Measurements from ENCODE around the gene DPP9.

Gene DPP9

DNA sequence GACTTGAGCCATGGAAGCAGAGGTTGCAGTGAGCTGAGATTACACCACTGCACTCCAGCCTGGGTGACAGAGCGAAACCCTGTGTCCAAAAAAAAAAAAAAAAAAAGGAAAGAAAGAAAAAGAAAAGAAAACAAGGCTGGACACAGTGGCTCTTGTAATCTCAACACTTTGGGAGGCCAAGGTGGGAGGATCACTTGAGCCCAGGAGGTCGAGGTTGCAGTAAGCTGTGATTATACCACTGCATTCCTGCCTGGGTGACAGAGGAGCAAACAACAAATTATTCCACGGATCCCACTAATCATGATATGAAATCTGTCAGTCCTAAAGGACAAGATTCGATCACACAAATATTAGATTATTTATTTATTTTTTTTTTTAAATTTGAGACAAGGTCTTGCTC is 50.4 kb downstream of the DPP9 start:
- TF ChIP-seq EZH2phosphoT487 (IDR thresholded peaks at IDR 0.05; ENCODE audit: borderline replicate concordance, low read length), result no peak
- TF ChIP-seq, protein P1, sequence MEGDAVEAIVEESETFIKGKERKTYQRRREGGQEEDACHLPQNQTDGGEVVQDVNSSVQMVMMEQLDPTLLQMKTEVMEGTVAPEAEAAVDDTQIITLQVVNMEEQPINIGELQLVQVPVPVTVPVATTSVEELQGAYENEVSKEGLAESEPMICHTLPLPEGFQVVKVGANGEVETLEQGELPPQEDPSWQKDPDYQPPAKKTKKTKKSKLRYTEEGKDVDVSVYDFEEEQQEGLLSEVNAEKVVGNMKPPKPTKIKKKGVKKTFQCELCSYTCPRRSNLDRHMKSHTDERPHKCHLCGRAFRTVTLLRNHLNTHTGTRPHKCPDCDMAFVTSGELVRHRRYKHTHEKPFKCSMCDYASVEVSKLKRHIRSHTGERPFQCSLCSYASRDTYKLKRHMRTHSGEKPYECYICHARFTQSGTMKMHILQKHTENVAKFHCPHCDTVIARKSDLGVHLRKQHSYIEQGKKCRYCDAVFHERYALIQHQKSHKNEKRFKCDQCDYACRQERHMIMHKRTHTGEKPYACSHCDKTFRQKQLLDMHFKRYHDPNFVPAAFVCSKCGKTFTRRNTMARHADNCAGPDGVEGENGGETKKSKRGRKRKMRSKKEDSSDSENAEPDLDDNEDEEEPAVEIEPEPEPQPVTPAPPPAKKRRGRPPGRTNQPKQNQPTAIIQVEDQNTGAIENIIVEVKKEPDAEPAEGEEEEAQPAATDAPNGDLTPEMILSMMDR (IDR thresholded peaks at IDR 0.05; ENCODE audit: low read depth, low read length, poor library complexity, severe bottlenecking), result no peak
- Histone ChIP-seq H3K36me3 (ENCODE audit: control insufficient read depth, low read length) (peaks cover 14% of the 10 kb centered on the region), H3K27me3 (ENCODE audit: control insufficient read depth, low read length) (no peaks in the 10 kb centered on the region), H3K4me3 (ENCODE audit: low read length) (no peak overlapping the region), H3K9me2 (replicated peaks; ENCODE audit: control insufficient read depth, low read length) (no peaks in the 10 kb centered on the region), H3K4me1 (ENCODE audit: control insufficient read depth, low read length) (peaks cover 13% of the 10 kb centered on the region), H3K79me2 (ENCODE audit: control insufficient read depth, low read length) (peaks cover 18% of the 10 kb centered on the region), H3K9me3 (ENCODE audit: control insufficient read depth, insufficient read depth, low read length) (no peaks in the 10 kb centered on the region), H3K4me2 (ENCODE audit: low read length) (no peak overlapping the region), H4K20me1 (ENCODE audit: control insufficient read depth, insufficient read depth, low read depth, low read length) (no peaks in the 10 kb centered on the region), H3F3A (ENCODE audit: control insufficient read depth, insufficient read depth) (peaks cover 14% of the 10 kb centered on the region), H3K27ac (ENCODE audit: low read depth, low read length) (no peak overlapping the region)

DNA sequence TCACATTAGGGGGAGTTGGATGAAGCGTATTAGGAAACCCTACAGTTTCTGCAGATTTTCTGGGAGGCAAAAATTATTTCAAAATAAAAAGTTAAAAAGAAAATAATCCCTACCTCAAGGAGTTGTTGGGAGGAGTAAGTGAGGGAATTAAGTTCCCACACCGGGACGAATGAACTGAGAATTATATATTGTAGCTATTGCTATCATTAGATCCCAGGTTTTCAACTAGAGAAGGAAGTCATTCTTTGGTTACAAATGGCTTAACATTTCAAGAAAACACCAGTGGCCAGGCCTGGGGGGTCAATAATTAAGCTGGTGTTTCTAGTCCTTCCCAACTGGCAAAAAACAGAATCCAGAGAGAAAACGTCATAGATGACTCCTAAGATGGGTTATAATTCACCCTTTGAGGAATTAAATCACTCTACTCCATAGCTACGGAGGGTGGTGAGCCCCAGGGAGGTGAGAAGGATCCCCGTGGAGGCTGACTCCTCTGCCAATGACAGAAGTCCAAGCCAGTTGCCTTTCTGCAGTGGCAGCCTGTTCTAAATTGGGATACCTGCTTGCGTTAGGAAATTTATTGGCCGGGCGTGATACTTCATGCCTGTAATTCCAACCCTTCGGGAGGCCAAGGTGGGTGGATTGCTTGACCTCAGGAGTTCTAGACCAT is 52.3 kb downstream of the DPP9 start:
- H3K27me3 ChIP-seq (ENCODE audit: control insufficient read depth, low read length), result no peaks in the 10 kb centered on the region
- TF ChIP-seq, protein P1 (IDR thresholded peaks at IDR 0.05; ENCODE audit: low read depth, low read length, poor library complexity, severe bottlenecking), result no peak
- no peak for TF ChIP-seq EZH2phosphoT487 (IDR thresholded peaks at IDR 0.05; ENCODE audit: borderline replicate concordance, low read length)
- peaks cover 20% of the 10 kb centered on the region for H3K36me3 ChIP-seq (ENCODE audit: control insufficient read depth, low read length)
- H3K27ac ChIP-seq (ENCODE audit: low read depth, low read length), result no peak overlapping the region
- no peaks in the 10 kb centered on the region for H3K9me2 ChIP-seq (replicated peaks; ENCODE audit: control insufficient read depth, low read length)
- H3K4me3 ChIP-seq (ENCODE audit: low read length), result no peak overlapping the region
- H3K4me1 ChIP-seq (ENCODE audit: control insufficient read depth, low read length), result peaks cover 13% of the 10 kb centered on the region
- peaks cover 14% of the 10 kb centered on the region for H3F3A ChIP-seq (ENCODE audit: control insufficient read depth, insufficient read depth)
- H4K20me1 ChIP-seq (ENCODE audit: control insufficient read depth, insufficient read depth, low read depth, low read length), result no peaks in the 10 kb centered on the region
- no peak overlapping the region for H3K4me2 ChIP-seq (ENCODE audit: low read length)
- H3K79me2 ChIP-seq (ENCODE audit: control insufficient read depth, low read length), result peaks cover 24% of the 10 kb centered on the region
- H3K9me3 ChIP-seq (ENCODE audit: control insufficient read depth, insufficient read depth, low read length), result no peaks in the 10 kb centered on the region

DNA sequence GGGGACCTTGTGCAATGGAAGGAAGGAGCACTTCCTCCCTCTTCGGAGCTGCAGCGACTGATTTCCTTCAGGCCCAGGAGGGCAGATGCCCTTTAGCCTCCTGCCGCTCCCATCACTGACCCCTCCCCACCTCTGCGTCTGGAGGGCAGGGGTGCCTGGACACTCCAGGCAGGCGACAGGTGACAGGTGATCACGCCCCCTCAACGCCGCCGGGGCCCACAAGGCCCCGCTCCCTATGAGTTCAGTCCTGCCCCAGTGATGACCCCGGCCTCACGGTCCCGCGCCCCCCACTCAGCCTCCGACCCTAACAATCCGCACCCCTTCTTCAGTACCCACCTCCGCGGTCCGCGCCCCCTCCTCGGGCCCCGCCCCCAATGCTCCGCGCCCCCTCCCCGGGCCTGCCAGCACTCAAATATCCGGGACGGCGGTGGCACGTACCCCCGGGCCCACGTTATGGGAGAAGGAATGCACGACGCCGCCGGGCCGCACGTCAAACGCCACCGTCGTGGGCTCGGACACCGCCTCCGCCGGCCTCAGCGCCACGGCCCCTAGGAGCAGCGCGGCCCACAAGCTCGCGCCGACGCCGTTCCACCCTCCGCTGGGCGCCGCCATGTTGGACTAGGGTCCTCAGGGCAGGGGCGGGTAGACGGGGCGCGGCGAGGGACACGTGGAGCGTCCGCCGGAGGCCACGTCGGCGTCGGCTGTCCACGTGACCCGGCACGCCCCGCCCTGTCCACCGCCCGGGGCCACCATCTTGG is 53.7 kb downstream of the DPP9 start, which contains the start of gene MYDGF:
MYDGF (minus strand) TSS at position 620 of the 758 bp plus-strand sequence; CDS start at position 612, 8 bp downstream.
- TF ChIP-seq, protein P1 (IDR thresholded peaks at IDR 0.05; ENCODE audit: low read depth, low read length, poor library complexity, severe bottlenecking), result no peak
- TF ChIP-seq EZH2phosphoT487 (IDR thresholded peaks at IDR 0.05; ENCODE audit: borderline replicate concordance, low read length), result no peak
- Histone ChIP-seq H3K4me3 (ENCODE audit: low read length) (peak within 1 kb of the TSS; percentile 91), H3K79me2 (ENCODE audit: control insufficient read depth, low read length) (peaks cover 24% of the 10 kb centered on the region), H3K36me3 (ENCODE audit: control insufficient read depth, low read length) (peaks cover 29% of the 10 kb centered on the region), H4K20me1 (ENCODE audit: control insufficient read depth, insufficient read depth, low read depth, low read length) (no peaks in the 10 kb centered on the region), H3K9me2 (replicated peaks; ENCODE audit: control insufficient read depth, low read length) (no peaks in the 10 kb centered on the region), H3F3A (ENCODE audit: control insufficient read depth, insufficient read depth) (peaks cover 14% of the 10 kb centered on the region), H3K27me3 (ENCODE audit: control insufficient read depth, low read length) (no peaks in the 10 kb centered on the region), H3K4me2 (ENCODE audit: low read length) (peak within 1 kb of the TSS; percentile 69), H3K9me3 (ENCODE audit: control insufficient read depth, insufficient read depth, low read length) (no peaks in the 10 kb centered on the region), H3K27ac (ENCODE audit: low read depth, low read length) (no peak within 1 kb of the TSS), H3K4me1 (ENCODE audit: control insufficient read depth, low read length) (peaks cover 13% of the 10 kb centered on the region)

Measured in DOHH2 (cell line).